HG02885 (cell line): ENCODE measurements around the gene TTF2.
"Not testable (repeated sequence)": the region's sequence is repeated elsewhere in the genome, so short reads cannot be mapped to it uniquely, and the experiment has no call there.

Experiments used
- ATAC-seq: cut with Tn5 transposase; IDR thresholded peaks from one replicate; pipeline ENCODE4 v1.9.1; 2021; ENCODE audit warnings: mild to moderate bottlenecking; ENCODE audit not compliant: unreplicated experiment, poor library complexity

The TTF2 gene

DNA sequence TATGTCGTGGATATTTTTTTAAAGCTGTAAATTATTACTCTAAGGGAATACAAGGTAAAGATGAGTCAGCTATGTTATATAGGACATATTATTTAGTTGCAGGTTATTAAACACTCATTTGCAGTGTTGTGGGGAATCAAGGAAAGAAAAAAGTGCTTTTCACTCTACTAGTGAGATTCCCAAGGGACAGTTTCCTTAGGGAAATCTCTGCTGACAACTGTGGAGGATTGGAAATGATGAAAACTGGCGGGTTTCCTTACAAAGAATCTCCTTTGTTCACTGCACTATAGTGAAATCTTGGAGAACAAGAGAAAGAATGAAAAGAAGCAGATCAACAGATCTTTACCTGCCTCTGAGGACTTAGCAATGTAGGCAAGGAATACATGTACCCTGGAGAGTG, 85.9 kb downstream of the TTF2 start:
- ATAC-seq = no peak

DNA sequence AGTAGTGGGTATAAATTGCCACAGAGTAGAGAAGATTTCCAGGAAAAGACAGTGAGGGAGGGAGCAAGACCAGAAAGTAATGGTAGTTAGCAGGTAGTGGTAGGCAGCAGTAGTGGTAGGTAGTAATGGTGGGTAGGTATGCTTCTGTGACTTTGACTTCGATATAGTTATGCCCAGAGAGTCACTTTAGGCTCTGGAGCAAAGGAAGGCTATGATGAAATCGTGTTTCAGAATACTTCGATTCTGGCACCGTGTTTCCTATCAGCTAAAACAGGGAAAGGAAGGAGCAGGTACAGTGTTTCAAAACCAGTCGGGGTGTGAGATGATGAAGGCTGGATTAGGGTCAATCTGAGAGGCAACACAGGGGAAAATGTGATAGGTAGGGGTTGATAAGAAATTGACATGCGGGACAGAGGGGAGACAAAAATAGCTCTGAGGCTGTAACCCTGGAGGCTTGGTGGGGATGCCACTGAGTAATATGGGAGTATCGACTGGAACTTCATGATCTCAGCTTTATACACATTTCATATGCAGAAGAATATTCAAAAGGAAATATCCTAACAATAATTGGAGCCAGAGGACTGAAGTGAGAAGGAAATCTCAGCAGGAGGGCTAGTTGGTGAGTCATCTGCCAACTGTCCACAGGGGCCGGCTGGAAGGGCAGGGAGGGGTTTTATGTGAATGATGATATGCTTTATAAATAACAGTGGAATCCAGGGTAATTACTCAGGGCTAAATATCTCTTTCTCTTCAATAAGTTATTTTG, 86.6 kb downstream of the TTF2 start:
- ATAC-seq = no peak

DNA sequence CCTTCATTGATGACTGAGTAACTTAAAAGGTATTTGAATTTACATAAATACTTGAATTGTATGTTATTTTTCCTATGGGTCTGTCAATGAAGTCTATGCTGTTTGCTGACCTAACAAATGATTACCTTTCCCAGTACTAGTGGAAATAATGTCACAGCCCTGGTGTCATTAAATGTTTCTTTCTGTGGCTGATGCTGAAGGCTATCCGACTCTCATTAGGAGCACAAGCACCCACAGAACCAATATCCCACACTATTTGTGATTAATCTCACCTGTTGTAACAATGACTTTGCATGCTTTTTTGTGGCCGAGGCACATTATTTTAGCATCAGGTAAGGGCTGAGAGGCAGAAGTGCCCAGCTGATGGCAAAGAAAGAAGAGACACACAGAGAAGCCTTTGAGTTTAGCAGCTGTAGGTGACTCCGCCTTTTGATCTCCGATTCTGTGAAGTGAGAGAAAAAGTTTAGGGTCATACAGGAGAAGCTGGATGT, 87.3 kb downstream of the TTF2 start:
- ATAC-seq = no peak

DNA sequence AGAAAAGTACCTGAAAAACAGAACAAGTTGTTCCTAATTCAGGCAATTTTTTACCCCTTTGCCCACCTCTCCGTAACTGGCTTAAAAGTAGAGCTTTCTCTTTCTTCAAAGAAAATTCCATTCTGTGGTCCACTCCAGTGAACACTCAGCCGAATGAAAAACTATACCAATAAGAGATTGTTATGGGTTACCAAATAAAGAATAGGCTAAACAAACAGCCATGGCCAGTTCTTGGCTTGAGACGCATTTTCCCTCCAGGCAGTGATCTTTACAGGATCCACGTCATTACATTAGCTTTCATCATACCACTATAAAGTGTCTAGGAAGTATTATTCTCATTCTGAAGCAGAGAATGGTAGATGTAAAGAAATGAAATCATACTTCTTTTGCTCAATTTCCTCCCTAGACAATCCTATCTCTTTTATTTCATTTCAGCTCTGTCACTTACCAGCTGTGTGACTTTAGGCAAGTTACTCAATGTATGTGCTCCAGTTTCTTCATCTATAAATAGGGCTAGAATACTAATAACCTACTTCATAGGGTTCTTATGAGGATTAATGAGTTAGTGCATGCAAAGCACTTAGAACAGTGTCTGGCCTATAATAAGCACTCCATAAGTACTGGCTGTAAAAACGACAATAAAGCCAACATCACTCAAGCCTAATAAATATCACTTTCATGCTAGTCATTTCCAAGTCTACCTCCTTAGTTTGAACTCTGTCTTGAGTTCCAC, 87.9 kb downstream of the TTF2 start:
- ATAC-seq = no peak

DNA sequence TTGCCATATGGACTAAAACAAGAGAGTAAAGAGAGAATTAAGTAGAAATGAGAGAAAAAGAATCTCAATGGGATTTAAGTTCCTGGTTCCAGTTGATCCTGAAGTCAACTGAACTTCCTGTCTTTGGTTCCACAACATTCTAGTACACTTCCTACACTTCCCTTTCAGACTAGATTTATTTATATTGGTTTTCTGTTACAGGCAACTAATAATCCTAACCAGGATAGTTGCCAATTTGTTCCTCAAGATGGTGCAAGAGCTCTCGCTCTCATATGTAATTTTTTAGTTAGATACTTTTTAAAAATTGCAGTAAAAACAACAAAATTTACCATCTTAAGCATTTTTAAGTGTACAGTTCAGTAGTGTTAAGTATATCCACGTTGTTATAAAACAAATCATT, 90.2 kb downstream of the TTF2 start:
- no peak for ATAC-seq

DNA sequence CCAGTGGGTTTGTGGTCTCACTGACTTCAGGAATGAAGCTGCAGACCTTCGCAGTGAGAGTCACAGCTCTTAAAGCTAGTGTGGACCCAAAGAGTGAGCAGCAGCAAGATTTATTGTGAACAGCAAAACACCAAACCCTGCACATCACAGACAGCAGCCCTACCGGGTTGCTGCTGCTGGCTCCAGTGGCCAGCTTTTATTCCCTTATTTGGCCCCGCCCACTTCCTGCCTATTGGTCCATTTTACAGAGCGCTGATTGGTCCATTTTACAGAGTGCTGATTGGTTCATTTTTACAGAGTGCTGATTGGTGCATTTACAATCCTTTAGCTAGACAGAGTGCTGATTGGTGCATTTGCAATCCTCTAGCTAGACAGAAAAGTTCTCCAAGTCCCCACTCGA, 91.2 kb downstream of the TTF2 start:
- not testable (repeated sequence) for ATAC-seq
